ENCODE results near the gene ARMC12.
"Not testable (repeated sequence)": the region's sequence is repeated elsewhere in the genome, so short reads cannot be mapped to it uniquely, and the experiment has no call there.

Gene ARMC12

GRCh38 chr6:35718911-35719381, 17.9 kb upstream of the ARMC12 start:
- no peak for DNase-seq

GRCh38 chr6:35719404-35719829, 17.4 kb upstream of the ARMC12 start:
- DNase-seq, result no peak

- peak; percentile 77 to 86 for DNase-seq
Measured at GRCh38 chr6:35719830-35720733, 16.8 kb upstream of the ARMC12 start.

- DNase-seq, result no peak
Measured at GRCh38 chr6:35722121-35722761, 14.6 kb upstream of the ARMC12 start.

GRCh38 chr6:35723587-35723986, 13.2 kb upstream of the ARMC12 start:
- no peak for DNase-seq

- no peak for DNase-seq
Measured at GRCh38 chr6:35724059-35724458, 12.8 kb upstream of the ARMC12 start.

- DNase-seq, result no peak
Measured at GRCh38 chr6:35724471-35724870, 12.4 kb upstream of the ARMC12 start.

GRCh38 chr6:35725081-35725708, 11.6 kb upstream of the ARMC12 start:
- DNase-seq, result no peak

GRCh38 chr6:35725721-35726438, 11.0 kb upstream of the ARMC12 start:
- peak; percentile 54 to 81 for DNase-seq

- DNase-seq, result peak in 1 of 2 donors; percentile 24
Measured at GRCh38 chr6:35727231-35727934, 9.4 kb upstream of the ARMC12 start.

GRCh38 chr6:35727935-35728682, 8.7 kb upstream of the ARMC12 start:
- peak; percentile 84 to 92 for DNase-seq

- no peak for DNase-seq
Measured at GRCh38 chr6:35728683-35729678, 7.9 kb upstream of the ARMC12 start.

- DNase-seq, result no peak
Measured at GRCh38 chr6:35729722-35730121, 7.1 kb upstream of the ARMC12 start.

GRCh38 chr6:35730745-35731413, 6.0 kb upstream of the ARMC12 start:
- no peak for DNase-seq

GRCh38 chr6:35731414-35731735, 5.5 kb upstream of the ARMC12 start:
- DNase-seq, result no peak

GRCh38 chr6:35731736-35732532, 4.9 kb upstream of the ARMC12 start:
- DNase-seq, result no peak

GRCh38 chr6:35733633-35734032, 3.2 kb upstream of the ARMC12 start:
- DNase-seq, result no peak

- DNase-seq, result not testable (repeated sequence)
Measured at GRCh38 chr6:35734319-35734718, 2.5 kb upstream of the ARMC12 start.

GRCh38 chr6:35735452-35735851, 1.4 kb upstream of the ARMC12 start:
- no peak for DNase-seq
